HEK293 (cell line): ENCODE results near the gene KLHL17.
A peak's percentile ranks its signal among the peaks of the same experiment; 100 is the strongest.

Source experiments
- CTCF ChIA-PET: fragments of 350-600 bp; formaldehyde crosslinking; extraction: SDS; loops from one replicate; lab custom pipeline; 2021; ENCODE audit warnings: antibody characterized with exemption; lab: Yijun Ruan, JAX
- POLR2A ChIA-PET: fragments of 300-600 bp; formaldehyde crosslinking; extraction: SDS; loops from one replicate; lab custom pipeline; 2020; ENCODE audit warnings: antibody characterized with exemption, inconsistent platforms; lab: Yijun Ruan, JAX
- H3K27ac ChIP-seq: fragments of 200-500 bp; sonication (Bioruptor generic); 2 replicates; pipeline ENCODE4 v1.5.1; 2014; ENCODE audit warnings: low read depth, low read length, control low read depth, inconsistent platforms; ENCODE audit errors: extremely low read depth
- H3K36me3 ChIP-seq, 2 experiments: fragments of 200-500 bp in 1 of 2; sonication (Bioruptor generic) in 1 of 2; 1 replicate in 1 of 2; 2 replicates in 1 of 2; pipeline ENCODE4 v1.5.1; 2014 to 2017; ENCODE audit warnings: inconsistent platforms in 2 of 2, low read length in 2 of 2; ENCODE audit not compliant: control insufficient read depth in 2 of 2, insufficient read depth in 1 of 2
- H3K4me1 ChIP-seq: fragments of 200-500 bp; sonication (Bioruptor generic); 2 replicates; pipeline ENCODE4 v1.5.1; 2014; ENCODE audit warnings: mild to moderate bottlenecking, low read length, inconsistent platforms; ENCODE audit not compliant: control insufficient read depth, insufficient read depth
- H3K4me3 ChIP-seq: 2 replicates; pipeline ENCODE4 v1.5.1; 2011; ENCODE audit warnings: low read depth, mild to moderate bottlenecking, control low read depth, low read length, moderate library complexity
- H3K9me3 ChIP-seq: fragments of 200-500 bp; sonication (Bioruptor generic); 2 replicates; pipeline ENCODE4 v1.5.1; 2014; ENCODE audit warnings: low read depth, low read length, inconsistent platforms; ENCODE audit not compliant: control insufficient read depth, insufficient read depth
- BCL11A ChIP-seq: fragments of 450-650 bp; formaldehyde crosslinking; IDR thresholded peaks from 2 replicates; pipeline ENCODE4 v1.5.1; 2016; ENCODE audit warnings: low read depth, missing biosample characterization, missing genetic modification characterization
- PRDM1 ChIP-seq: fragments of 450-650 bp; formaldehyde crosslinking; IDR thresholded peaks from 2 replicates; pipeline ENCODE4; 2016; ENCODE audit warnings: missing biosample characterization, missing genetic modification characterization
- RBAK ChIP-seq: fragments of 450-650 bp; formaldehyde crosslinking; IDR thresholded peaks from 2 replicates; pipeline ENCODE4 v1.5.1; 2016; ENCODE audit warnings: missing biosample characterization, missing genetic modification characterization
- REPIN1 ChIP-seq: fragments of 450-650 bp; formaldehyde crosslinking; IDR thresholded peaks from 2 replicates; pipeline ENCODE4 v1.5.1; 2017; ENCODE audit warnings: missing biosample characterization, missing genetic modification characterization, low read depth
- REST ChIP-seq: fragments of 450-650 bp; formaldehyde crosslinking; IDR thresholded peaks from 2 replicates; pipeline ENCODE4 v1.5.1; 2016; ENCODE audit warnings: missing biosample characterization, missing genetic modification characterization
- TCF7L2 ChIP-seq: IDR thresholded peaks from 2 replicates; pipeline ENCODE4 v1.6.1; 2011; ENCODE audit warnings: low read depth, mild to moderate bottlenecking, inconsistent platforms, low read length, moderate library complexity, borderline replicate concordance
- ZBTB11 ChIP-seq: fragments of 450-650 bp; formaldehyde crosslinking; conservative IDR thresholded peaks from 2 replicates; pipeline ENCODE4 v1.5.1; 2016; ENCODE audit warnings: low read depth, missing biosample characterization, missing genetic modification characterization
- ZBTB48 ChIP-seq: fragments of 450-650 bp; formaldehyde crosslinking; IDR thresholded peaks from 2 replicates; pipeline ENCODE4 v1.5.1; 2016; ENCODE audit warnings: missing biosample characterization, missing genetic modification characterization
- ZFP3 ChIP-seq: fragments of 450-650 bp; formaldehyde crosslinking; IDR thresholded peaks from 2 replicates; pipeline ENCODE4 v1.5.1; 2016; ENCODE audit warnings: low read depth, missing biosample characterization, missing genetic modification characterization
- ZNF121 ChIP-seq: fragments of 450-650 bp; formaldehyde crosslinking; IDR thresholded peaks from 2 replicates; pipeline ENCODE4 v1.5.1; 2016; ENCODE audit warnings: missing biosample characterization, missing genetic modification characterization
- ZNF157 ChIP-seq: fragments of 450-650 bp; formaldehyde crosslinking; IDR thresholded peaks from 2 replicates; pipeline ENCODE4 v1.5.1; 2016; ENCODE audit warnings: missing biosample characterization, missing genetic modification characterization
- ZNF175 ChIP-seq: fragments of 450-650 bp; formaldehyde crosslinking; IDR thresholded peaks from 2 replicates; pipeline ENCODE4 v1.5.1; 2016; ENCODE audit warnings: missing biosample characterization, missing genetic modification characterization
- ZNF18 ChIP-seq: fragments of 450-650 bp; formaldehyde crosslinking; IDR thresholded peaks from 2 replicates; pipeline ENCODE4 v1.5.1; 2016; ENCODE audit warnings: missing biosample characterization, missing genetic modification characterization
- ZNF211 ChIP-seq: fragments of 450-650 bp; formaldehyde crosslinking; IDR thresholded peaks from 2 replicates; pipeline ENCODE4 v1.5.1; 2016; ENCODE audit warnings: low read depth, missing biosample characterization, missing genetic modification characterization
- ZNF266 ChIP-seq: fragments of 450-650 bp; formaldehyde crosslinking; IDR thresholded peaks from 2 replicates; pipeline ENCODE4 v1.5.1; 2016; ENCODE audit warnings: missing biosample characterization, missing genetic modification characterization, low read depth
- ZNF324 ChIP-seq: fragments of 450-650 bp; formaldehyde crosslinking; IDR thresholded peaks from 2 replicates; pipeline ENCODE4 v1.5.1; 2016; ENCODE audit warnings: missing biosample characterization, missing genetic modification characterization
- ZNF341 ChIP-seq: fragments of 450-650 bp; formaldehyde crosslinking; IDR thresholded peaks from 2 replicates; pipeline ENCODE4; 2016; ENCODE audit warnings: low read depth, missing biosample characterization, missing genetic modification characterization
- ZNF350 ChIP-seq: fragments of 450-650 bp; formaldehyde crosslinking; IDR thresholded peaks from 2 replicates; pipeline ENCODE4 v1.5.0; 2017; ENCODE audit warnings: missing biosample characterization, mild to moderate bottlenecking, missing genetic modification characterization
- ZNF37A ChIP-seq: fragments of 450-650 bp; IDR thresholded peaks from 2 replicates; pipeline ENCODE4 v1.5.1; 2018; ENCODE audit warnings: missing biosample characterization, missing genetic modification characterization
- ZNF501 ChIP-seq: fragments of 450-650 bp; formaldehyde crosslinking; IDR thresholded peaks from 2 replicates; pipeline ENCODE4 v1.5.1; 2016; ENCODE audit warnings: missing biosample characterization, missing genetic modification characterization
- ZNF558 ChIP-seq: fragments of 450-650 bp; formaldehyde crosslinking; IDR thresholded peaks from 2 replicates; pipeline ENCODE4 v1.5.1; 2016; ENCODE audit warnings: missing biosample characterization, missing genetic modification characterization
- ZNF629 ChIP-seq: fragments of 450-650 bp; formaldehyde crosslinking; IDR thresholded peaks from 2 replicates; pipeline ENCODE4 v1.5.1; 2017; ENCODE audit warnings: missing biosample characterization, missing genetic modification characterization
- ZNF670 ChIP-seq: fragments of 450-650 bp; formaldehyde crosslinking; IDR thresholded peaks from 2 replicates; pipeline ENCODE4 v1.5.1; 2016; ENCODE audit warnings: missing biosample characterization, missing genetic modification characterization, low read depth
- ZNF768 ChIP-seq: fragments of 450-650 bp; formaldehyde crosslinking; IDR thresholded peaks from 2 replicates; pipeline ENCODE4 v1.5.1; 2018; ENCODE audit warnings: missing biosample characterization, mild to moderate bottlenecking, missing genetic modification characterization

KLHL17 gene

GRCh38 chr1:911875-912739 lies 48.3 kb upstream of the KLHL17 start:
- CTCF ChIA-PET: interaction anchor here (0.7 to 1.8 kb wide), 5 partner anchors 9 to 95 kb away, joined by 3 to 6 read pairs (median 3); no protein-coding TSS in a partner anchor
- Histone ChIP-seq H3K36me3 (no peaks in the 10 kb centered on the region), H3K4me1 (peaks cover 29% of the 10 kb centered on the region), H3K9me3 (no peaks in the 10 kb centered on the region), H3K4me3 (no peak overlapping the region), H3K27ac (no peak overlapping the region)
- POLR2A ChIA-PET: interaction anchor here (0.6 to 1.9 kb wide), 6 partner anchors 9 to 39 kb away, joined by 3 to 6 read pairs (median 4); partner anchors contain the start of gene SAMD11
- TF ChIP-seq ZNF768 (no peak), REST (tag by site-specific recombination) (peak; percentile 63), ZBTB48 (no peak), ZNF324 (tag by site-specific recombination) (no peak)

- Histone ChIP-seq H3K9me3 (no peaks in the 10 kb centered on the region), H3K27ac (no peak overlapping the region), H3K4me3 (no peak overlapping the region), H3K36me3 (no peaks in the 10 kb centered on the region), H3K4me1 (peaks cover 36% of the 10 kb centered on the region)
- POLR2A ChIA-PET: interaction anchor here (1.0 to 1.9 kb wide), 2 partner anchors 8 to 38 kb away, joined by 3 to 6 read pairs; no protein-coding TSS in a partner anchor
- CTCF ChIA-PET: interaction anchor here (0.8 to 1.8 kb wide), 2 partner anchors 26 to 28 kb away, joined by 3 to 6 read pairs; no protein-coding TSS in a partner anchor
- TF ChIP-seq ZNF670 (tag by site-specific recombination) (no peak), ZNF211 (no peak), ZNF501 (tag by site-specific recombination) (no peak), TCF7L2 (no peak), ZNF18 (tag by site-specific recombination) (peak; percentile 71; the same call in 1 of the 2 replicates), ZNF175 (tag by site-specific recombination) (no peak), ZNF157 (tag by site-specific recombination) (no peak), ZNF629 (tag by site-specific recombination) (no peak), ZFP3 (tag by site-specific recombination) (no peak), ZNF266 (tag by site-specific recombination) (no peak), ZNF558 (tag by site-specific recombination) (no peak), ZNF37A (no peak), ZBTB11 (no peak), ZNF350 (tag by site-specific recombination) (no peak), RBAK (tag by site-specific recombination) (no peak), PRDM1 (tag by site-specific recombination) (no peak), ZNF121 (tag by site-specific recombination) (no peak), ZNF341 (tag by site-specific recombination) (peak; percentile 11; the same call in 1 of the 2 replicates), REPIN1 (tag by site-specific recombination) (no peak), BCL11A (no peak)
These were observed 47.6 kb upstream of the KLHL17 start for GRCh38 chr1:912740-913301.
